ENCODE results near the gene TMEM132C. TPM values are rescaled to one million over a fixed set of nuclear protein-coding genes. Genes with fewer than 3 reads are reported as not detected.
"Not testable (repeated sequence)": the region's sequence is repeated elsewhere in the genome, so short reads cannot be mapped to it uniquely, and the experiment has no call there.

TMEM132C gene
- total and polyA plus RNA-seq, 2 donors (not counting 1 experiment from before 2014, with no cell fraction given), result not detected

GRCh38 chr12:128483526-128484255, 216.7 kb downstream of the TMEM132C start:
- CTCF ChIA-PET, result no interaction called here
- Histone ChIP-seq H2AFZ (ENCODE audit: insufficient read depth, low read depth, low read length, poor library complexity, severe bottlenecking) (no peak overlapping the region), H3K27ac (ENCODE audit: low read length in 2 of 2) (no peak overlapping the region), H3K79me2 (ENCODE audit: control insufficient read depth, insufficient read depth, low read length) (no peaks in the 10 kb centered on the region), H3K36me3 (replicated peaks in 1 of 2; ENCODE audit: control extremely low read depth in 1 of 2, control insufficient read depth in 1 of 2, extremely low read depth in 1 of 2, insufficient read depth in 2 of 2, low read length in 1 of 2) (no peaks in the 10 kb centered on the region), H3K9me3 (ENCODE audit: control extremely low read depth in 1 of 3, control insufficient read depth in 2 of 3, insufficient read depth in 1 of 3, low read length in 2 of 3) (peaks cover 0 to 18% (median 0%) of the 10 kb centered on the region in 3 donors), H4K20me1 (ENCODE audit: control insufficient read depth, insufficient read depth, low read length, poor library complexity, severe bottlenecking) (no peaks in the 10 kb centered on the region), H3K4me1 (ENCODE audit: control insufficient read depth in 2 of 2, insufficient read depth in 2 of 2, low read length in 2 of 2) (no peaks in the 10 kb centered on the region), H3K27me3 (replicated peaks in 1 of 4; ENCODE audit: control extremely low read depth in 1 of 4, control insufficient read depth in 3 of 4, insufficient read depth in 4 of 4, low read length in 3 of 4) (no peaks in the 10 kb centered on the region), H3K4me3 (ENCODE audit: control extremely low read depth in 1 of 5, extremely low read depth in 1 of 5, insufficient read depth in 1 of 5, low read depth in 2 of 5, low read length in 4 of 5) (no peak overlapping the region), H3K9ac (ENCODE audit: low read length) (no peak overlapping the region), H3K4me2 (replicated peaks; ENCODE audit: low read depth, low read length, poor library complexity, severe bottlenecking) (no peak overlapping the region)
- TF ChIP-seq CTCF (IDR thresholded peaks at IDR 0.05) (no peak), EZH2 (IDR thresholded peaks at IDR 0.05; ENCODE audit: borderline replicate concordance, insufficient read depth, low read depth, low read length, poor library complexity, severe bottlenecking) (no peak)
- POLR2A ChIA-PET, result no interaction called here
- H3K27ac Mint-ChIP-seq, result no peak overlapping the region
- no peaks in the 10 kb centered on the region for H3K9me3 Mint-ChIP-seq (ENCODE audit: insufficient read depth)
- 68% methylated on average over 2 of the region's 9 CpGs for WGBS (ENCODE audit: insufficient coverage)
- H3K27me3 Mint-ChIP-seq, result no peaks in the 10 kb centered on the region
- ATAC-seq (ENCODE audit: low read depth) (no peak), DNase-seq (no peak)
- no peaks in the 10 kb centered on the region for H3K4me1 Mint-ChIP-seq
- H3K4me3 Mint-ChIP-seq, result no peak overlapping the region
- intact Hi-C loops (cut with micrococcal nuclease), result no loop called here

GRCh38 chr12:128497376-128497775, 230.4 kb downstream of the TMEM132C start:
- H3K9me3 Mint-ChIP-seq (ENCODE audit: insufficient read depth); H3K79me2 ChIP-seq (ENCODE audit: control insufficient read depth, insufficient read depth, low read length); CTCF ChIA-PET; H3K36me3 ChIP-seq (replicated peaks in 1 of 2; ENCODE audit: control extremely low read depth in 1 of 2, control insufficient read depth in 1 of 2, extremely low read depth in 1 of 2, insufficient read depth in 2 of 2, low read length in 1 of 2); H3K4me2 ChIP-seq (replicated peaks; ENCODE audit: low read depth, low read length, poor library complexity, severe bottlenecking); H3K4me3 Mint-ChIP-seq; intact Hi-C loops (cut with micrococcal nuclease); POLR2A ChIA-PET; H3K27me3 ChIP-seq (replicated peaks in 1 of 4; ENCODE audit: control extremely low read depth in 1 of 4, control insufficient read depth in 3 of 4, insufficient read depth in 4 of 4, low read length in 3 of 4); H3K4me1 ChIP-seq (ENCODE audit: control insufficient read depth in 2 of 2, insufficient read depth in 2 of 2, low read length in 2 of 2); H3K9ac ChIP-seq (ENCODE audit: low read length); H2AFZ ChIP-seq (ENCODE audit: insufficient read depth, low read depth, low read length, poor library complexity, severe bottlenecking); ATAC-seq (ENCODE audit: low read depth); H3K27me3 Mint-ChIP-seq; H3K9me3 ChIP-seq (ENCODE audit: control extremely low read depth in 1 of 3, control insufficient read depth in 2 of 3, insufficient read depth in 1 of 3, low read length in 2 of 3); H4K20me1 ChIP-seq (ENCODE audit: control insufficient read depth, insufficient read depth, low read length, poor library complexity, severe bottlenecking); H3K27ac Mint-ChIP-seq; H3K27ac ChIP-seq (ENCODE audit: low read length in 2 of 2); H3K4me3 ChIP-seq (ENCODE audit: control extremely low read depth in 1 of 5, extremely low read depth in 1 of 5, insufficient read depth in 1 of 5, low read depth in 2 of 5, low read length in 4 of 5); DNase-seq; H3K4me1 Mint-ChIP-seq: not testable (repeated sequence)
- 93% methylated on average over 13 of the region's 13 CpGs for WGBS (ENCODE audit: insufficient coverage)

Measured in B cell (primary cell).